ENCODE data around the gene TACSTD2. TPM values are rescaled to one million over a fixed set of nuclear protein-coding genes. Genes with fewer than 3 reads are reported as not detected.

The TACSTD2 gene
- total RNA-seq, 1 experiment from 2014 or later, result 0.28 TPM

- Histone ChIP-seq H3K4me3 (ENCODE audit: low read depth in 2 of 2, low read length in 2 of 2) (no peak overlapping the region), H3K9me3 (ENCODE audit: control insufficient read depth, insufficient read depth, low read depth, low read length) (no peaks in the 10 kb centered on the region), H3K4me1 (ENCODE audit: control insufficient read depth, insufficient read depth, low read length) (no peaks in the 10 kb centered on the region), H3K27ac (ENCODE audit: low read length) (peak overlapping the region; percentile 12; the same call in 1 of the 2 replicates), H3K27me3 (ENCODE audit: control insufficient read depth, insufficient read depth, low read length) (peaks cover under 1% of the 10 kb centered on the region), H3K36me3 (ENCODE audit: control insufficient read depth, insufficient read depth, low read length) (no peaks in the 10 kb centered on the region)
- peak; percentile 66; the same call in 1 of the 2 replicates for ATAC-seq
- DNase-seq (ENCODE audit: low read depth, low spot score), result no peak
- TF ChIP-seq SIN3A (IDR thresholded peaks at IDR 0.05; ENCODE audit: borderline replicate concordance, insufficient read depth, low read depth, low read length), result no peak
- TF ChIP-seq REST (IDR thresholded peaks at IDR 0.05; ENCODE audit: insufficient read depth in 1 of 2, low read depth in 2 of 2, low read length in 1 of 2), result no peak
- no peak for TF ChIP-seq TCF7L2 (IDR thresholded peaks at IDR 0.05; ENCODE audit: low read depth, low read length)
- no peak for TF ChIP-seq CTCF (IDR thresholded peaks at IDR 0.05)
- no peak for TF ChIP-seq POLR2AphosphoS5 (IDR thresholded peaks at IDR 0.05; ENCODE audit: low read depth, low read length)
- POLR2A ChIA-PET, result no interaction called here
- intact Hi-C loops (cut with micrococcal nuclease; ENCODE audit: unreplicated experiment) (no loop called here), in situ Hi-C loops (cut with HindIII; ENCODE audit: low pct_unique_long_range_greater_than_20kb, low sequenced_read_pairs) (no loop called here)
- no TSS peak for BruUV-seq (replicated peaks)
- CTCF ChIA-PET, result no interaction called here
Measured at GRCh38 chr1:58592522-58593134, 15.6 kb upstream of the TACSTD2 start.

- in situ Hi-C loops (cut with HindIII; ENCODE audit: low pct_unique_long_range_greater_than_20kb, low sequenced_read_pairs) (no loop called here), intact Hi-C loops (cut with micrococcal nuclease; ENCODE audit: unreplicated experiment) (no loop called here)
- no peaks in the 10 kb centered on the region for H3K36me3 ChIP-seq (ENCODE audit: control insufficient read depth, insufficient read depth, low read length)
- H3K27ac ChIP-seq (ENCODE audit: low read length), result 0 out of 2 replicates have a peak overlapping the region, but pooled peaks have one; percentile 12
- BruUV-seq (replicated peaks), result no TSS peak
- no peak overlapping the region for H3K4me3 ChIP-seq (ENCODE audit: low read depth in 2 of 2, low read length in 2 of 2)
- TF ChIP-seq POLR2AphosphoS5 (IDR thresholded peaks at IDR 0.05; ENCODE audit: low read depth, low read length) (no peak), REST (IDR thresholded peaks at IDR 0.05; ENCODE audit: insufficient read depth in 1 of 2, low read depth in 2 of 2, low read length in 1 of 2) (no peak), CTCF (IDR thresholded peaks at IDR 0.05) (no peak)
- H3K27me3 ChIP-seq (ENCODE audit: control insufficient read depth, insufficient read depth, low read length), result peaks cover 7% of the 10 kb centered on the region
- DNase-seq (ENCODE audit: low read depth, low spot score) (no peak), ATAC-seq (no peak)
- ChIA-PET POLR2A (no interaction called here), CTCF (no interaction called here)
- no peaks in the 10 kb centered on the region for H3K4me1 ChIP-seq (ENCODE audit: control insufficient read depth, insufficient read depth, low read length)
- H3K9me3 ChIP-seq (ENCODE audit: control insufficient read depth, insufficient read depth, low read depth, low read length), result no peaks in the 10 kb centered on the region
Measured at GRCh38 chr1:58591806-58592205, 14.8 kb upstream of the TACSTD2 start.

Measured in Panc1 (cell line).